Activated CD8-positive, alpha-beta T cell treated with anti-CD3 and anti-CD28 coated beads, Interleukin-2, amount 10 ng/mL, durations not matched to agents 7 days and 5 days (primary cell): Measurements from ENCODE around the gene SH2D3C. TPM values are rescaled to one million over a fixed set of nuclear protein-coding genes. Genes with fewer than 3 reads are reported as not detected.

Experiments
- ATAC-seq: fragments of 150-1000 bp; cut with Tn5 transposase; one replicate; pipeline ENCODE4 v1.10.0; 2021; ENCODE audit warnings: moderate library complexity
- CTCF ChIA-PET: fragments of 350-600 bp; sonication (Branson Sonifier 250); formaldehyde crosslinking; loops from one replicate; lab custom pipeline; 2021; ENCODE audit warnings: antibody characterized with exemption; lab: Charles Lee
- POLR2A ChIA-PET: fragments of 350-600 bp; sonication (Branson Sonifier 250); formaldehyde crosslinking; loops from one replicate; lab custom pipeline; 2021; ENCODE audit warnings: antibody characterized with exemption; lab: Charles Lee
- DNase-seq: peaks from one replicate; pipeline ENCODE4 v3.0.0-alpha.2; 2020
- H3K27ac Mint-ChIP-seq: one replicate; pipeline ENCODE4 v1.8.0; 2021; ENCODE audit warnings: mild to moderate bottlenecking, mixed read lengths
- H3K27me3 Mint-ChIP-seq: one replicate; pipeline ENCODE4 v1.8.0; 2021; ENCODE audit warnings: low read depth, mixed read lengths
- H3K36me3 Mint-ChIP-seq: one replicate; pipeline ENCODE4 v1.8.0; 2021; ENCODE audit warnings: low read depth, mixed read lengths
- H3K4me1 Mint-ChIP-seq: one replicate; pipeline ENCODE4 v1.8.0; 2021; ENCODE audit warnings: low read depth, mixed read lengths
- H3K4me3 Mint-ChIP-seq: one replicate; pipeline ENCODE4 v1.8.0; 2021; ENCODE audit warnings: mild to moderate bottlenecking, mixed read lengths
- H3K9me3 Mint-ChIP-seq: one replicate; pipeline ENCODE4 v1.8.0; 2022; ENCODE audit warnings: mixed read lengths; ENCODE audit not compliant: insufficient read depth
- microRNA-seq: library from miRNA; unstranded; fragments of <30 nt; microRNA quantifications from one replicate; pipeline ENCODE4 v1.2.0, GENCODE V29; 2022
- total RNA-seq, 2 experiments: library from RNA; stranded (reverse); gene quantifications; one replicate each; pipeline ENCODE4 v1.2.3, GENCODE V29; 2021

Gene SH2D3C
- total RNA-seq, 2 experiments from 2014 or later: 75.6 to 77.5 TPM

- no peak for ATAC-seq
- no peak overlapping the region for H3K4me3 Mint-ChIP-seq
- H3K27ac Mint-ChIP-seq: no peak overlapping the region
- H3K36me3 Mint-ChIP-seq: no peaks in the 10 kb centered on the region
- H3K27me3 Mint-ChIP-seq: no peaks in the 10 kb centered on the region
- no peak for DNase-seq
- ChIA-PET CTCF (no interaction called here), POLR2A (no interaction called here)
- no peaks in the 10 kb centered on the region for H3K9me3 Mint-ChIP-seq
- H3K4me1 Mint-ChIP-seq: no peaks in the 10 kb centered on the region
These were observed 84.8 kb downstream of the SH2D3C start for GRCh38 chr9:127693697-127694096.

GRCh38 chr9:127693143-127693542, 85.3 kb downstream of the SH2D3C start:
- ChIA-PET CTCF (no interaction called here), POLR2A (no interaction called here)
- no peak for ATAC-seq

GRCh38 chr9:127692071-127692470, 86.4 kb downstream of the SH2D3C start:
- H3K4me3 Mint-ChIP-seq: no peak overlapping the region
- H3K4me1 Mint-ChIP-seq: no peaks in the 10 kb centered on the region
- DNase-seq (no peak), ATAC-seq (no peak)
- POLR2A ChIA-PET: no interaction called here
- no peaks in the 10 kb centered on the region for H3K27me3 Mint-ChIP-seq
- H3K36me3 Mint-ChIP-seq: no peaks in the 10 kb centered on the region
- H3K9me3 Mint-ChIP-seq: no peaks in the 10 kb centered on the region
- no peak overlapping the region for H3K27ac Mint-ChIP-seq
- CTCF ChIA-PET: no interaction called here

More at GRCh38 chr9:127693143-127693542, 85.3 kb downstream of the SH2D3C start:
- Mint-ChIP-seq H3K27me3 (no peaks in the 10 kb centered on the region), H3K36me3 (no peaks in the 10 kb centered on the region), H3K27ac (no peak overlapping the region), H3K4me1 (no peaks in the 10 kb centered on the region), H3K9me3 (no peaks in the 10 kb centered on the region), H3K4me3 (no peak overlapping the region)
- no peak for DNase-seq

- DNase-seq (no peak), ATAC-seq (no peak)
- Mint-ChIP-seq H3K4me1 (no peaks in the 10 kb centered on the region), H3K36me3 (no peaks in the 10 kb centered on the region), H3K4me3 (no peak overlapping the region), H3K27ac (no peak overlapping the region), H3K27me3 (no peaks in the 10 kb centered on the region), H3K9me3 (no peaks in the 10 kb centered on the region)
- ChIA-PET POLR2A (no interaction called here), CTCF (interaction anchor here (0.9 kb wide), 1 partner anchor 179 kb away, joined by 3 read pairs; no protein-coding TSS in a partner anchor)
These were observed 87.7 kb downstream of the SH2D3C start for GRCh38 chr9:127690735-127691134.

- Mint-ChIP-seq H3K27ac (no peak overlapping the region), H3K36me3 (no peaks in the 10 kb centered on the region), H3K9me3 (no peaks in the 10 kb centered on the region), H3K4me1 (no peaks in the 10 kb centered on the region), H3K27me3 (no peaks in the 10 kb centered on the region), H3K4me3 (no peak overlapping the region)
- ATAC-seq (no peak), DNase-seq (no peak)
- ChIA-PET CTCF (interaction anchor here (1.6 kb wide), 1 partner anchor 45 kb away, joined by 3 read pairs; the partner anchor contains the start of gene TOR2A), POLR2A (no interaction called here)
These were observed 89.0 kb downstream of the SH2D3C start for GRCh38 chr9:127689329-127690000.

Small RNA genes lying within 50 kb of the gene (microRNA-seq; reads per million reads assigned to microRNA genes)
- not detected for gene MIR2861
- gene MIR3960: not detected

Other genes starting within 250 kb of the SH2D3C start
- gene STXBP1, start 166.4 kb downstream of the SH2D3C start, total RNA-seq: 10 to 100 TPM; 24.2 to 25.3 TPM
- gene CFAP157, start 71.7 kb downstream of the SH2D3C start, total RNA-seq: under 1 TPM in 1 of 2 experiments, not detected in 1; 0.16 TPM
- gene PTRH1, start 63.0 kb downstream of the SH2D3C start, total RNA-seq: 10 to 100 TPM; 10.2 to 14.1 TPM
- gene TTC16, start 62.6 kb downstream of the SH2D3C start, total RNA-seq: 1 to 10 TPM; 4.7 to 5.0 TPM
- 10 to 100 TPM; 27.0 to 29.1 TPM for gene TOR2A, start 43.4 kb downstream of the SH2D3C start, total RNA-seq
- gene CDK9, start 7.4 kb upstream of the SH2D3C start, total RNA-seq: 100 to 1,000 TPM; 132 to 136 TPM
- gene FPGS, start 24.2 kb upstream of the SH2D3C start, total RNA-seq: 10 to 100 TPM; 91.5 to 98.3 TPM
- gene ENG, start 76.0 kb upstream of the SH2D3C start, total RNA-seq: 10 to 100 TPM; 22.9 to 24.3 TPM
- 10 to 100 TPM; 22.4 to 30.4 TPM for gene AK1, start 99.0 kb upstream of the SH2D3C start, total RNA-seq
- 10 to 100 TPM; 68.6 to 77.6 TPM for gene ST6GALNAC6, start 120.9 kb upstream of the SH2D3C start, total RNA-seq
- 10 to 100 TPM; 37.0 to 39.7 TPM for gene ST6GALNAC4, start 138.4 kb upstream of the SH2D3C start, total RNA-seq
- gene PIP5KL1, start 152.1 kb upstream of the SH2D3C start, total RNA-seq: 1 to 10 TPM; 2.6 to 2.7 TPM
- gene DPM2, start 159.2 kb upstream of the SH2D3C start, total RNA-seq: 10 to 100 TPM; 47.9 to 53.8 TPM
- 100 to 1,000 TPM; 227 to 232 TPM for gene EEIG1, start 202.3 kb upstream of the SH2D3C start, total RNA-seq